OCI-LY1 (cell line): ENCODE results near the gene C1QTNF5.

ENCODE experiments used
- H2AFZ ChIP-seq: fragments of 200-600 bp; sonication (generic), shearing (Covaris generic); 2 replicates; pipeline ENCODE4 v1.6.0; 2014; ENCODE audit warnings: antibody characterized with exemption, mild to moderate bottlenecking, low read length
- H3F3A ChIP-seq: fragments of 200-600 bp; sonication (generic), shearing (Covaris generic); 2 replicates; pipeline ENCODE4 v1.6.0; 2014; ENCODE audit warnings: mild to moderate bottlenecking, antibody characterized with exemption, low read length, moderate library complexity; ENCODE audit not compliant: insufficient read depth
- H3K27ac ChIP-seq: fragments of 200-600 bp; sonication (generic); 2 replicates; pipeline ENCODE4 v1.5.1; 2014; ENCODE audit warnings: low read length, mixed run types, mild to moderate bottlenecking, low read depth; ENCODE audit not compliant: poor library complexity, severe bottlenecking
- H3K27me3 ChIP-seq: fragments of 200-600 bp; sonication (generic); 2 replicates; pipeline ENCODE4 v1.6.0; 2014; ENCODE audit warnings: antibody characterized with exemption, mild to moderate bottlenecking, low read length, moderate library complexity; ENCODE audit not compliant: insufficient read depth
- H3K36me3 ChIP-seq: fragments of 200-600 bp; sonication (generic); 2 replicates; pipeline ENCODE4 v1.6.1; 2014; ENCODE audit warnings: mild to moderate bottlenecking, antibody characterized with exemption, low read length, moderate library complexity, mixed read lengths; ENCODE audit not compliant: insufficient read depth
- H3K4me1 ChIP-seq: fragments of 200-600 bp; sonication (generic); 2 replicates; pipeline ENCODE4 v1.5.1; 2014; ENCODE audit warnings: mild to moderate bottlenecking, low read length, moderate library complexity; ENCODE audit not compliant: insufficient read depth, severe bottlenecking
- H3K4me2 ChIP-seq: fragments of 200-600 bp; sonication (generic), shearing (Covaris generic); 2 replicates; pipeline ENCODE4 v1.6.1; 2014; ENCODE audit warnings: low read length
- H3K4me3 ChIP-seq: fragments of 200-600 bp; sonication (generic); 2 replicates; pipeline ENCODE4 v1.5.1; 2014; ENCODE audit warnings: low read length, low read depth, mild to moderate bottlenecking, mixed read lengths; ENCODE audit not compliant: poor library complexity, severe bottlenecking
- H3K79me2 ChIP-seq: fragments of 200-600 bp; shearing (Covaris generic); 2 replicates; pipeline ENCODE4 v1.6.1; 2016; ENCODE audit warnings: mixed run types, low read length, mixed read lengths; ENCODE audit not compliant: insufficient read depth
- H3K9ac ChIP-seq: fragments of 200-600 bp; sonication (generic), shearing (Covaris generic); 2 replicates; pipeline ENCODE4 v1.6.1; 2014; ENCODE audit warnings: mild to moderate bottlenecking, low read length, mixed read lengths
- H3K9me2 ChIP-seq: fragments of 200-600 bp; sonication (generic), shearing (Covaris generic); 2 replicates; pipeline ENCODE4 v1.6.1; 2014; ENCODE audit warnings: low read depth, mild to moderate bottlenecking, low read length, mixed read lengths
- H3K9me3 ChIP-seq: fragments of 200-600 bp; shearing (Covaris generic); 2 replicates; pipeline ENCODE4 v1.6.1; 2014; ENCODE audit warnings: low read length, mixed read lengths
- H4K20me1 ChIP-seq: fragments of 200-600 bp; sonication (generic), shearing (Covaris generic); 2 replicates; pipeline ENCODE4 v1.6.0; 2016; ENCODE audit warnings: mild to moderate bottlenecking, low read length; ENCODE audit not compliant: insufficient read depth
- EZH2 ChIP-seq: fragments of 200-600 bp; sonication (generic), shearing (Covaris generic); IDR thresholded peaks from 2 replicates; pipeline ENCODE4 v1.8.0; 2017; ENCODE audit warnings: borderline replicate concordance, mixed run types, mild to moderate bottlenecking, antibody characterized with exemption, low read length, moderate library complexity, mixed read lengths
- TF ChIP-seq, protein P1 (sequence below): fragments of 200-600 bp; sonication (generic), shearing (Covaris generic); IDR thresholded peaks from 2 replicates; pipeline ENCODE4 v1.5.1; 2017; ENCODE audit warnings: mild to moderate bottlenecking, antibody characterized with exemption, low read length, moderate library complexity, mixed read lengths

The C1QTNF5 gene

DNA sequence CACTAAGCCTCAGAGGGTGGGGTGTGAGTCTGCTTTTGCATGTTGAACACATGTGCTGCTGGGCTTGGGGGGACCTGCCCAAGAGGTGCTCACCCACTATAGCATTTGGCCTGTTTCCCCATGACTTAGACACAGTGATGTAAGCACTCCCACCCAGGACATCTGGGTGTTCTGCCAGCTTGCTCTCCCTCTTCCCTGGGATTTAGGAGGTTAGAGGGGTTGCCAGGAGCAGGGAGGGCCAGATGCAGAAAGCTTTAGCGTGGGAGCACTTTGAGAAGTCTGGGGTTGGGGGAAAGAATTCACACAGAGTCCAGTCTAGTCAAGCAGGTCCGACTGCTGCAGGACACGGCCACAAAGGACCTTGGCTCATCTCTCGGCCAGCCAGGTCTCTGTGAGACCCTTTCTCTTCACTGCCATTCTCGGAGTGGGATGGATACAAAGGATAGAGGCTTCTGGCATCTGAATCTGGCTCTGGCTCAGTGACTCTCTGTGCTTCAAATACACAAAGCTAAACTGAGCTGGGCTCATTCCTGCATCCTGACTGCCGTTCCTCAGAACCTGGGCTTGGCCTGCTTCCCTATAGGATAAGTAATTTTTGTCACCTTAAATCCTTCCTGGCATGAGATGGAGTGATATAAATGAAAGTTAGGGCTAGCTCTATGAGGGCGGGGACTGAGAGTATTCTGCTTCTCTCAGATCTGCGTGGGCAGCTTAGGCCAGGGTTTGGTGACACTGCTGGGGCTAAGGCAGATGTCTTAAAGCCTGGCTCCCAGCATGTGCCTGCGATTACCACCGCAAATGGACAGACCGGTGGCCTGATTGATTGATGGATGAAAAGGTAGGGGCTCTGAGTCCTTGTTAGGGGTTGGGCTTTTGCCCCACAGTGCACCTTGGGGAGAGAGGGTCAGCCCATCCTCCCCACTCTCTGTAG lies 26.3 kb upstream of the C1QTNF5 start:
- H3K9me2 ChIP-seq = no peaks in the 10 kb centered on the region
- H2AFZ ChIP-seq = no peak overlapping the region
- no peak overlapping the region for H3K4me3 ChIP-seq
- H3K27me3 ChIP-seq = no peaks in the 10 kb centered on the region
- H4K20me1 ChIP-seq = no peaks in the 10 kb centered on the region
- peak overlapping the region; percentile 94 for H3K27ac ChIP-seq
- H3K4me1 ChIP-seq = peaks cover 90% of the 10 kb centered on the region
- no peaks in the 10 kb centered on the region for H3K9me3 ChIP-seq
- H3K36me3 ChIP-seq = no peaks in the 10 kb centered on the region
- H3K9ac ChIP-seq = peak overlapping the region; percentile 53; the same call in 1 of the 2 replicates
- TF ChIP-seq, protein P1, sequence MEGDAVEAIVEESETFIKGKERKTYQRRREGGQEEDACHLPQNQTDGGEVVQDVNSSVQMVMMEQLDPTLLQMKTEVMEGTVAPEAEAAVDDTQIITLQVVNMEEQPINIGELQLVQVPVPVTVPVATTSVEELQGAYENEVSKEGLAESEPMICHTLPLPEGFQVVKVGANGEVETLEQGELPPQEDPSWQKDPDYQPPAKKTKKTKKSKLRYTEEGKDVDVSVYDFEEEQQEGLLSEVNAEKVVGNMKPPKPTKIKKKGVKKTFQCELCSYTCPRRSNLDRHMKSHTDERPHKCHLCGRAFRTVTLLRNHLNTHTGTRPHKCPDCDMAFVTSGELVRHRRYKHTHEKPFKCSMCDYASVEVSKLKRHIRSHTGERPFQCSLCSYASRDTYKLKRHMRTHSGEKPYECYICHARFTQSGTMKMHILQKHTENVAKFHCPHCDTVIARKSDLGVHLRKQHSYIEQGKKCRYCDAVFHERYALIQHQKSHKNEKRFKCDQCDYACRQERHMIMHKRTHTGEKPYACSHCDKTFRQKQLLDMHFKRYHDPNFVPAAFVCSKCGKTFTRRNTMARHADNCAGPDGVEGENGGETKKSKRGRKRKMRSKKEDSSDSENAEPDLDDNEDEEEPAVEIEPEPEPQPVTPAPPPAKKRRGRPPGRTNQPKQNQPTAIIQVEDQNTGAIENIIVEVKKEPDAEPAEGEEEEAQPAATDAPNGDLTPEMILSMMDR = no peak
- no peak for TF ChIP-seq EZH2
- H3K79me2 ChIP-seq = no peaks in the 10 kb centered on the region
- H3K4me2 ChIP-seq = peak overlapping the region; percentile 40; the same call in 1 of the 2 replicates
- no peaks in the 10 kb centered on the region for H3F3A ChIP-seq

DNA sequence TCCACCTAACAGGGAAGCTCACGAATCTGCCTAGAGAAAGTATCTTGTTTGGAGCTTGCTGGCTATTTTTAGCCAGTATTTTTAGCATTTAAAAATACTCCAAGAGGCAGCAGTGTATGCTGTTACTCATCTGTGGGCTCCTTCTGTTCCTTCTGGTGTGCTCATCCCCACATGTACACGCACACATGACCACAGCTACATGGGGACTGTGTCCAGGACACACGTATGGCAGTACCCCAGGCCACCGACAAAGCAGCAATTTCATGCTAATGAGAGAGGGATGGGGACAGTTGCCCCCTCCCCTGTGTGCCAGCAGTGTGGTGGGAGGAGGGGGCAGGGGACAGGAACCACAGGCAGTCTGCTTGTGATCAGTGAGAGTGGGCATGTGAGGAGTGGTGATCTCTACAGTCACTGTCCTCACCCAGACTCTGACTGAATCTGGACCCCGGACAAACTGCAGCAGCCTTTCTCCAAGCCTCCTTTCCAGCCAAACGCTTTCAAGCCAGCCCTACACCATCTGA lies 24.4 kb upstream of the C1QTNF5 start:
- Histone ChIP-seq H2AFZ (no peak overlapping the region), H3K9me2 (no peaks in the 10 kb centered on the region), H3K4me3 (no peak overlapping the region), H3K27ac (peak overlapping the region; percentile 94), H3F3A (no peaks in the 10 kb centered on the region), H4K20me1 (no peaks in the 10 kb centered on the region), H3K9me3 (no peaks in the 10 kb centered on the region), H3K27me3 (no peaks in the 10 kb centered on the region), H3K4me1 (peaks cover 93% of the 10 kb centered on the region), H3K4me2 (peak overlapping the region; percentile 8; the same call in 1 of the 2 replicates), H3K36me3 (no peaks in the 10 kb centered on the region), H3K79me2 (no peaks in the 10 kb centered on the region), H3K9ac (no peak overlapping the region; the same call in 1 of the 2 replicates)
- TF ChIP-seq EZH2 = no peak
- TF ChIP-seq, protein P1 = no peak

DNA sequence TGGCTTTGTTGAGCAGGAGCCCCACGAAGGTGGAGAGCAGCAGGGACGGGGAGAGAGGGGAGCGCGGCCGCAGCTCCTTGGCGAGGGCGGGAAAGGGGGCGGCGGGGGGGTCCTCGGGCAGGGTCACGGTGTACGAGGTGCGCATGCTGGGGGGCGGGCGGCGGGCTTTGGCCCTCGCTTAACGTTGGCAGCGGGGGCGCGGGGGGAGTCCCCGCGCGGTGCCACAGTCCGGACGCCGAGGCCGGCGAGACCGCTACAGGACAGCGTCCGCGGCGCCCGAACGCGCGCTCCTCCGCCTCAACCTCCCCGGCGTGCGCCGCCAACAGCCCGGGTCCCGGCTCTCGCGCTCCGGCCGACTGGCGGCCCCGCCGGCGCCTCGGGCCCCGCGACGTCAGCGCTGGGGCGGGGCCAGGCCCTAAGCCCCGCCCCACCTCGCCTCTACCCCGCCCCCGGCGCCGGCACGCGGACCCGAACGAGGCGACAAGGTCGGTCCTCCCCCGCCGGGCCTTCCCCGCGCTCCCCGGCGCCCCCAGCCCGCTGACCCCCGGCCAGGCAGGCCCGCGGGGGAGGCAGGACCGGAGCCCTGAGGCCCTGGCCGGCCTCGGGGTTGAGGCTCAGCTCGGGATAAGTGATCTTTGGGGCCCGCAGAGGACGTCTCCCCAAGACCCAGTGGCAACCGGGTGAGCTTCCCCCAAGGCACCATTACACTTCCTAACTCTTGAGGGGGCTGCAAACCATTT lies 23.3 kb upstream of the C1QTNF5 start:
- no peaks in the 10 kb centered on the region for H3K79me2 ChIP-seq
- no peaks in the 10 kb centered on the region for H3K36me3 ChIP-seq
- H3K27ac ChIP-seq = peak overlapping the region; percentile 94
- no peaks in the 10 kb centered on the region for H3K27me3 ChIP-seq
- H3K9ac ChIP-seq = no peak overlapping the region
- no peaks in the 10 kb centered on the region for H3K9me2 ChIP-seq
- H2AFZ ChIP-seq = no peak overlapping the region
- H4K20me1 ChIP-seq = no peaks in the 10 kb centered on the region
- H3K9me3 ChIP-seq = no peaks in the 10 kb centered on the region
- no peak overlapping the region for H3K4me2 ChIP-seq
- H3K4me3 ChIP-seq = no peak overlapping the region
- TF ChIP-seq EZH2 = no peak
- TF ChIP-seq, protein P1 = no peak
- peaks cover 93% of the 10 kb centered on the region for H3K4me1 ChIP-seq
- H3F3A ChIP-seq = no peaks in the 10 kb centered on the region
